NCI-H446 treated with DMSO at 0.1 percent for 48 hours (cell line): ENCODE results near the gene USP36.
"Not testable (repeated sequence)": the region's sequence is repeated elsewhere in the genome, so short reads cannot be mapped to it uniquely, and the experiment has no call there.

ENCODE experiments used
- DNase-seq: peaks from one replicate; lab custom pipeline; 2025; lab: John Stamatoyannopoulos, UW

Gene USP36

DNA sequence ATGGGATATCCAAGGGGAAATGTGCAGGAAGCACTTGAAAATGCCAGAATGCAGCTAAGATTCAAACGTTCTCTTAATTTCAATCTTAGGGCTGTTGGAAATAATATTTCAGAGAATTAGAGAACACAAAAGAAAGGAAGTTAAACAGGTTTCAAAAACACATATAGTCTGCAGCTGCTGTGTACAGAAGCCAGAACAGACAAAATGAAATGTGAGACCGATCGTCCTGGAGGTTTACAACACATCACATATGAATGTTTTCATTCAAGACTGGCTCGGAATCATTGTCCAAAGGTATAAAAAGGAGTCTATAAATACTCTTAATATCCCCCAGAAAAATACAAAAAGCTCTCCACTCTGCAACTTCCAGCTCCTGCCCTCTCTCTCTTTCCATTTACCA lies 72.8 kb downstream of the USP36 start:
- no peak for DNase-seq

DNA sequence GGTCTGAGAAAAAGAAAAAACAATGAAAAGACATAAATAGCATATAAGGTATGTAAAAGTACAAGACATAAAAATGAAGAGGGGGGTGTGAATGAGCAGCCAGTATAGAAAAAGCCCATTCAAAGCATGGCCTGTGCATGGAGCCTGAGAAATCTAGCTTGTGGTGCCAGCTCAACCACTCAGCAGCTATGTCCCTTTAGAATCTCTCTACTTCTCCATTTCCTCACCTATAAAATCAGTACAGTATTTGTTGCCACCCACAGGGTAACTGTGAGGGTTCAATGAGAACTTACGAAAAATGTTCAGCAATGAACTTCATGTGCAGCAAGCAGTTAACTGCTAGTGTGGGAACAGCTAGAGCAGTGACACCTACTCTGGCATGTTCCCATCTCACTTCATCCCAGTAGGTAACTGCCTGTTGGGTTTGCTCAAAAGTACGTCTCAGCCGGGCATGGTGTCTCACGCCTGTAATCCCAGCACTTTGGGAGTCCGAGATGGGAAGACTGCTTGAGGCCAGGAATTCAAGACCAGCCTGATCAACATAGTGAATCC lies 73.8 kb downstream of the USP36 start:
- DNase-seq = no peak

DNA sequence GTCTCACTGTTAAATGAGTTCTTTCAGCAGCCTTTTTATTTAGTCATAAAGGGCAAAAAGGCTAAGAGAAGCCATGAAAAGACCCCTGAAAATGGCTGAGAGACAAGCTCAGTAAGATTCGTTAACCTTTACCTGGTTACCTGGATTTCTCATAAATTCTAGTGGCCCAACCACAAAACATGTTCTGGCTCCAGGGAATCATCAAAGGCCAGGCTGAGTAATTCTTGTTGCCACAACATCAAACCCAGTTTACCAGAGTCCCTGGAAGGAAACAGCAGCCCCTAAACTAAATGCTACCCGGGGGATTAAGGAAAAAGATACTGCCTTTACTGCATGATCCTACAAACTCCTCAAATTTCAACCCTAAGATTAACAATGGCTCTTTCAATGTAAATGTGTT lies 74.4 kb downstream of the USP36 start:
- no peak for DNase-seq

DNA sequence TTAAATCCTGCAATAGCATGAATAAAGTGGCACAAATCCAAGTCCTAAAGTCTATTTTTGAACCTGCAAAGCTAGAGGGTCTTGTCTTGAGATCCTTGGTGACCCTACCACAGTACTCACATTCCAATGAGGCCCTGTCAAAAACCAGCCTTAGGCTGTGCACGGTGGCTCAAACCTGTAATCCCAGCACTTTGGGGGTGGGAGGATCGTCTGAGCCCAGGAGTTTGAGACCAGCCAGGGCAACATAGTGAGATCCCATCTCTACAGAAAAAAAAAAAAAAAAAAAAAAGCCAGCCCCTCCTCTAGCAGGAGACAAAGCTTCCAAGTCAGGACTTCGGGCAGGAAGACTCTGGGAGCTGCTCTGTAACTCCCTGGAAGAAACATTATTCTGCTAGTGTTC lies 74.8 kb downstream of the USP36 start:
- DNase-seq = no peak

DNA sequence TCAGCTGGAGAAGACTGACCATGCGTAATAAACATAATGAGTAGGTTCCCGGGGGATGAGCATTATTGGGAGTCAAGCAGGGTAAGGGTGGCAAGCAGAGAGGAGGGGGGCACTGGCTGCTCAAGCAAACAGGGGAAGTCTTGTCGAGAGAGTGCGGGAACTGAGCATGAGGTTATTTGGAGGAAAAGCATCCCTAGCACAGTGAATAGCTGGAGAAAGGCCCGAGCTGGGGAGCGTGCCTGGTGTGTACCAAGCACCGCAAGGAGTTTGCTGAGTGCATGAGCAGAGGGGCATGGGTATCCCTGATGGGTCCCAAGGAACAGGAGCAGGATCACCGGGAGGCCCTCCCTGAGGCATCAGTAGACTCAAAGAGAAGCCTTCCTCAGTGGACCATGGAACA lies 75.7 kb downstream of the USP36 start:
- DNase-seq = no peak

- DNase-seq = no peak
Measured at GRCh38 chr17:78763561-78763960, 77.1 kb downstream of the USP36 start.

DNA sequence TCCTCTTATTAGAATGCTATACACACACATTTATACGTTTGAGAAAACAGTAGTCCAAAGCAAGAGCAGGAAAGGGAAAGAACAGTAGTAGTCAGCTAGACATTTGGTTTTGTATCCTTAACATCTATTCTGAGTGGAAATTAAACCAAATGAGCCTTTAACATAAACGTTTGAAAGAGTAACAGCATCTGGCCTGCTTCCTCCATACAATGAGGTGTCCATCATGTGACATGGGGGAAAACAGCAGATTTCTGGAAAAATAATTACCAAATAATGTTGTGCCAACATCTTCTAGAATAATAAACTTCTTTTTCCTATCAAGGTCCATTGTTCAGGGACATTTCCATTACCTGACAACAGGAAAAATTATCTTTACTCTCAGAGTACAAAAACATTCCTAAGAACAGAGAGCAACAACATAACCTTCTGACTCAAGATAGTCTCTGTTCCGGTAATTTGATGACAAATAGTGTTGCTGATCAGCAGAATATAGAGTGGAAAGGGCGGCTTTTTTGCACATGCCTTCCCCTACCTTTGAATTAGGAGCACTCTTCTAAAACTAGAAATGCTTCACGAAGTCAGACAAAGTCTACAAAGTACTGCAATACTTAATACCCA lies 78.7 kb downstream of the USP36 start:
- no peak for DNase-seq

DNA sequence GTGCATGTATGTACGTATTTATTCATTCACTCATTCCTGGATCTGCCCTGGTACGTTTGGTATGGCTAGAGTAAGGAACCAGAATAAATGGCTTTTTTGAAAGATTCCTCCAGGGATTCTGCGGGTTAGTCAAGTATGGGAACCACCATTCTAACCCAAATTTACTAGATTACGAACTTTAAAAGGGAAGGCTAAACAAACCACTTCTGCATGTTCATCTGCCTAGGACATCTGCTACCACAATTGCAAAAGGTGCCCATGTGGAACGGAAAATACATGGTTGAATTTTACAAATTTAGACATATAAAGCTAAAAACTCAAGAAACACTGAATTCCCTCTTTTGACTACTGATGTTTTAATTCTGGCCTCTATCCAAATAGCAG lies 80.7 kb downstream of the USP36 start:
- no peak for DNase-seq

- no peak for DNase-seq
Measured at GRCh38 chr17:78759203-78759968, 81.2 kb downstream of the USP36 start.

GRCh38 chr17:78753316-78754250 lies 87.0 kb downstream of the USP36 start:
- DNase-seq = no peak

GRCh38 chr17:78751447-78752161 lies 89.0 kb downstream of the USP36 start:
- no peak for DNase-seq

- not testable (repeated sequence) for DNase-seq
Measured at GRCh38 chr17:78751000-78751399, 89.6 kb downstream of the USP36 start.

DNA sequence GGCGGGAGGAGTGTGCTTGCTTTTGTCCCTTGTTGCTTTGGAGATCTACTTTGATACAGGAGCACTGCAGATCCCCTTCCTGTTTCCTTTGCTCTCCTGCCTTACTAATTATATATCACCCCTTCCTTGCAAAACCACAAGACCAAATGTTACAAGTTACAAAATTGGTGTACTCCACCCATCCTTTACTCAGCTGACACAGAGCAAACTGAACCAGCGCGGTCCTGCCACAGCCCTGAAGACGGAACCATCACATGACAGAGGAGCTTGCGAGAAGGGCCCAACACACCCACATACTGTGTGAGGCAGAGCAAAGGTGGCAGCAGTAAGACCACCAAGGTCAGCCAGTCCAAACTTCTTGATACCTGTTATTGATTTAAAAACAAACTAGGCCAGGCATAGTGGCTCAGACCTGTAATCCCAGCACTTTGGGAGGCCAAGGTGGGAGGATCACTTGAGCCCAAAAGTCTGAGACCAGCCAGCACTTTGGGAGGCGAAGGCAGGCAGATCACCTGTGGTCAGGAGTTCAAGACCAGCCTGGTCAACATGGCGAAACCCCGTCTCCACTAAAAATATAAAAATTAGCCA lies 91.8 kb downstream of the USP36 start:
- DNase-seq = no peak

- DNase-seq = no peak
Measured at GRCh38 chr17:78748048-78748729, 92.4 kb downstream of the USP36 start.

GRCh38 chr17:78747488-78747887 lies 93.1 kb downstream of the USP36 start:
- DNase-seq = no peak

DNA sequence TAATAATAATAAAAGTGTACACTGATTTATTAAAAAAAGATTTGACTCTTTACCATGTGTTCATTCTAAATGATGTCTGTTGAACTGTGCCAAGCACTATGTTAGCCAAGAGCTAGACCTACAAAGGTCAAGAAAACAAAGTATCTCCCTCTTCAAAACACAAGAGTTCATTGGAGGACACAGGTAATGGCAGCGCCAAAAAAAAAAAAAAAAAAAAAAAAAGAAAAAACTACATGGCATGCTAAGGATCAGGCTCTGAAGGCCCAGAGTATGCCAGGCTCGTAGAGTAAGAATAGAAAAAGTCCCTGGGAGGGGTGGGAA lies 93.7 kb downstream of the USP36 start:
- DNase-seq = no peak

- no peak for DNase-seq
Measured at GRCh38 chr17:78746263-78746948, 94.2 kb downstream of the USP36 start.
